SK-N-SH (cell line): ENCODE results near the gene MPV17. TPM values are rescaled to one million over a fixed set of nuclear protein-coding genes. Genes with fewer than 3 reads are reported as not detected.

Experiments used
- CTCF ChIA-PET: fragments of 300-600, 350-600 bp; formaldehyde crosslinking; extraction: SDS; loops from one replicate; lab custom pipeline; 2021; lab: Yijun Ruan, JAX
- POLR2A ChIA-PET: fragments of 350-600 bp; sonication (Branson Sonifier 250); formaldehyde crosslinking; extraction: SDS; loops from one replicate; lab custom pipeline; 2020; ENCODE audit warnings: antibody characterized with exemption, inconsistent platforms; lab: Yijun Ruan, JAX
- DNase-seq: peaks from one replicate; pipeline ENCODE4 v3.0.0; 2012
- H2AFZ ChIP-seq: fragments of 200-600 bp; sonication (generic); 2 replicates; pipeline ENCODE4 v1.8.1; 2016; ENCODE audit warnings: antibody characterized with exemption, mild to moderate bottlenecking, low read depth
- H3F3A ChIP-seq: fragments of 200-600 bp; sonication (generic); replicated peaks from 2 replicates; pipeline ENCODE3; 2016; ENCODE audit warnings: antibody characterized with exemption, mild to moderate bottlenecking; ENCODE audit not compliant: insufficient read depth
- H3K27ac ChIP-seq, 2 experiments: fragments of 200-500 bp in 1 of 2; fragments of 200-600 bp in 1 of 2; sonication (Bioruptor generic) in 1 of 2; sonication (generic), shearing (Covaris generic) in 1 of 2; 2 replicates each; pipeline versions ENCODE4 v1.5.1 to v1.6.1; 2014 to 2016; ENCODE audit warnings: low read depth in 2 of 2, inconsistent platforms in 1 of 2, low read length in 1 of 2, mild to moderate bottlenecking in 1 of 2, mixed read lengths in 1 of 2
- H3K27me3 ChIP-seq: fragments of 200-600 bp; sonication (generic), shearing (Covaris generic); 2 replicates; pipeline ENCODE4 v1.6.1; 2016; ENCODE audit warnings: mixed run types; ENCODE audit not compliant: insufficient read depth
- H3K36me3 ChIP-seq, 2 experiments: fragments of 200-500 bp in 1 of 2; fragments of 200-600 bp in 1 of 2; sonication (Bioruptor generic) in 1 of 2; sonication (generic) in 1 of 2; replicated peaks in 1 of 2; 2 replicates each; pipeline versions ENCODE3 to v1.5.1; 2014 to 2016; ENCODE audit warnings: low read length in 1 of 2, mild to moderate bottlenecking in 1 of 2; ENCODE audit not compliant: insufficient read depth in 2 of 2, control insufficient read depth in 1 of 2
- H3K4me1 ChIP-seq, 2 experiments: fragments of 200-500 bp in 1 of 2; fragments of 200-600 bp in 1 of 2; sonication (Bioruptor generic) in 1 of 2; sonication (generic), shearing (Covaris generic) in 1 of 2; 2 replicates each; pipeline versions ENCODE4 v1.5.1 to v1.6.1; 2014 to 2016; ENCODE audit warnings: low read depth in 1 of 2, low read length in 1 of 2, mixed run types in 1 of 2; ENCODE audit not compliant: insufficient read depth in 2 of 2, control insufficient read depth in 1 of 2
- H3K4me2 ChIP-seq: fragments of 200-600 bp; sonication (generic), shearing (Covaris generic); 2 replicates; pipeline ENCODE4 v1.6.1; 2017; ENCODE audit warnings: mixed run types
- H3K4me3 ChIP-seq, 2 experiments: fragments of 200-500 bp in 1 of 2; fragments of 200-600 bp in 1 of 2; sonication (Bioruptor generic) in 1 of 2; sonication (generic), shearing (Covaris generic) in 1 of 2; 2 replicates each; pipeline versions ENCODE4 v1.5.1 to v1.8.1; 2014 to 2016; ENCODE audit warnings: low read depth in 2 of 2, inconsistent platforms in 1 of 2, low read length in 1 of 2, mild to moderate bottlenecking in 1 of 2, mixed read lengths in 1 of 2, moderate library complexity in 1 of 2
- H3K79me2 ChIP-seq: fragments of 200-600 bp; sonication (generic); 2 replicates; pipeline ENCODE4 v1.8.1; 2017; ENCODE audit warnings: mild to moderate bottlenecking; ENCODE audit not compliant: insufficient read depth
- H3K9ac ChIP-seq: fragments of 200-600 bp; sonication (generic); 2 replicates; pipeline ENCODE4 v1.6.1; 2017; ENCODE audit warnings: mixed run types
- H3K9me2 ChIP-seq: fragments of 200-600 bp; sonication (generic); 2 replicates; pipeline ENCODE4 v1.6.1; 2017; ENCODE audit warnings: mixed run types
- H3K9me3 ChIP-seq: fragments of 200-600 bp; sonication (generic); 2 replicates; pipeline ENCODE4 v1.6.1; 2017; ENCODE audit warnings: mixed run types, mild to moderate bottlenecking, moderate library complexity
- H4K20me1 ChIP-seq: fragments of 200-600 bp; sonication (generic); 2 replicates; pipeline ENCODE4 v1.6.1; 2017; ENCODE audit warnings: mild to moderate bottlenecking, mixed run types; ENCODE audit not compliant: insufficient read depth
- NFIC ChIP-seq: IDR thresholded peaks from 2 replicates; pipeline ENCODE4 v1.4.0; 2012; ENCODE audit warnings: borderline replicate concordance
- NRF1 ChIP-seq: IDR thresholded peaks from 2 replicates; pipeline ENCODE4 v1.6.1; 2012; ENCODE audit warnings: low read depth, mild to moderate bottlenecking, low read length
- RFX5 ChIP-seq: IDR thresholded peaks from 2 replicates; pipeline ENCODE4 v1.6.1; 2012; ENCODE audit warnings: mild to moderate bottlenecking, improper control_type of control experiment, low read length
- SIN3A ChIP-seq: IDR thresholded peaks from 2 replicates; pipeline ENCODE4 v1.6.1; 2012; ENCODE audit warnings: low read depth, mild to moderate bottlenecking, low read length, moderate library complexity, borderline replicate concordance
- SMC3 ChIP-seq: IDR thresholded peaks from 2 replicates; pipeline ENCODE4 v1.6.1; 2012; ENCODE audit warnings: low read depth, low read length, improper control_type of control experiment
- TAF1 ChIP-seq: IDR thresholded peaks from 2 replicates; pipeline ENCODE4 v1.6.1; 2012; ENCODE audit warnings: low read depth, mild to moderate bottlenecking, low read length, moderate library complexity, borderline replicate concordance
- TCF12 ChIP-seq: IDR thresholded peaks from 2 replicates; pipeline ENCODE4 v1.4.0; 2012
- YY1 ChIP-seq: IDR thresholded peaks from 2 replicates; pipeline ENCODE4 v1.4.0; 2012; ENCODE audit warnings: low read depth, mild to moderate bottlenecking
- WGBS: methylation state at CpG from one replicate; pipeline ENCODE4 v1.1.6; 2017; ENCODE audit warnings: low lambda C conversion rate; 5-methylcytosine and 5-hydroxymethylcytosine counted together
- polyA plus RNA-seq, 3 experiments: library from polyadenylated mRNA; depleted of rRNA; stranded (reverse); fragments of >200 nt; gene quantifications; 2 replicates each; pipeline ENCODE4 v1.2.3, GENCODE V29; 2012
- TF ChIP-seq, protein P1 (sequence below): IDR thresholded peaks from 2 replicates; pipeline ENCODE4 v1.6.1; 2012; ENCODE audit warnings: mild to moderate bottlenecking, low read depth, low read length, moderate library complexity
- TF ChIP-seq, protein P2 (sequence below): IDR thresholded peaks from 2 replicates; pipeline ENCODE4 v1.4.0; 2012; ENCODE audit warnings: low read depth, borderline replicate concordance
- TF ChIP-seq, protein P3 (sequence below): IDR thresholded peaks from 2 replicates; pipeline ENCODE4 v1.4.0; 2012; ENCODE audit warnings: low read depth

MPV17 gene
- polyA plus RNA-seq, 1 of the 3 experiments (the other 2 are of a cell fraction) = 255 TPM

DNA sequence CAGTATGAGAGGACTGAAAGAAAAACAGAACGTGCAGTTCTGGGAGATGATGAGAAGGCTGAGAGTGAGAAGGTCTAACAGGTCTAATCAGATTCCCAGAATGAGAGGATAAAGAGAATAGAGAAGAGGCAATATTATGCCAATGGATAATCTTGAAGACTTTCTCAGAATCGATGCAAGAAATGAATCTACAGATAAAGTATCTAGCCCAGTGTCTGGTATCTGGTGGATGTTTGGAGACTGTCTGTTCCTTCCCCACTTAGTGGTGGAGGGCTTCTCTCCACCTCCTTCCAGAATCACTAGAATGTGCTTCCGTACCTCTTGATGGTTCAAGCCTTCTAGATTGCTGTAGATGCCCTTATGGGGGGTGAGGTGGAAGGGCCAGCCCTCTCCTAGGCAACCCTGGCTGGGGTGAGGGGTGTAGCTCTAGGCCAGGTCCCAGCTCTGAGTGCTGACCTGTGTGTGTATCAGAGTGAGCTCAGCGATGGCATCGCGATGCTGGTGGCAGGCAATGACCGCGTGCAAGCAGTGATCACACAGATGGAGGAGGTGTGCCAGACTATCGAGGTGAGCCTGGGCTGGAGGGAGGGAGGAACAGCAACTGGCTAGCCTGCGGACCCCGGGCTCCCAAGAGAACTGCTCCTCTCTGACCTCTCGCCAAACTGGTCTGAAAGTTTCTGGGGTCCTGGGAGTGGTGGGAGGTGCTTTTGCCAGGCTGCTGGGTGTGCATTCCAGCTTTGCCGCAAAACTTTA, 18.2 kb downstream of the MPV17 start:
- Histone ChIP-seq H3K27ac (no peak overlapping the region), H3K4me1 (peaks cover 0 to 18% of the 10 kb centered on the region in 2 experiments; a peak in 1 of 4 replicates), H3K9ac (no peak overlapping the region), H3K36me3 (no peaks in the 10 kb centered on the region), H3K4me3 (no peak overlapping the region), H3K27me3 (peaks cover 15% of the 10 kb centered on the region; the same call in 1 of the 2 replicates), H2AFZ (no peak overlapping the region), H3F3A (peaks cover 4% of the 10 kb centered on the region), H3K4me2 (no peak overlapping the region)
- CTCF ChIA-PET = interaction anchor here (0.6 to 18.7 kb wide), 20 partner anchors 9 to 362 kb away, joined by 3 to 284 read pairs (median 13); partner anchors contain the start of genes ABHD1, EIF2B4, SLC30A3 and TRIM54
- DNase-seq = no peak
- 74% methylated on average over 13 of the region's 13 CpGs for WGBS
- TF ChIP-seq, protein P1, sequence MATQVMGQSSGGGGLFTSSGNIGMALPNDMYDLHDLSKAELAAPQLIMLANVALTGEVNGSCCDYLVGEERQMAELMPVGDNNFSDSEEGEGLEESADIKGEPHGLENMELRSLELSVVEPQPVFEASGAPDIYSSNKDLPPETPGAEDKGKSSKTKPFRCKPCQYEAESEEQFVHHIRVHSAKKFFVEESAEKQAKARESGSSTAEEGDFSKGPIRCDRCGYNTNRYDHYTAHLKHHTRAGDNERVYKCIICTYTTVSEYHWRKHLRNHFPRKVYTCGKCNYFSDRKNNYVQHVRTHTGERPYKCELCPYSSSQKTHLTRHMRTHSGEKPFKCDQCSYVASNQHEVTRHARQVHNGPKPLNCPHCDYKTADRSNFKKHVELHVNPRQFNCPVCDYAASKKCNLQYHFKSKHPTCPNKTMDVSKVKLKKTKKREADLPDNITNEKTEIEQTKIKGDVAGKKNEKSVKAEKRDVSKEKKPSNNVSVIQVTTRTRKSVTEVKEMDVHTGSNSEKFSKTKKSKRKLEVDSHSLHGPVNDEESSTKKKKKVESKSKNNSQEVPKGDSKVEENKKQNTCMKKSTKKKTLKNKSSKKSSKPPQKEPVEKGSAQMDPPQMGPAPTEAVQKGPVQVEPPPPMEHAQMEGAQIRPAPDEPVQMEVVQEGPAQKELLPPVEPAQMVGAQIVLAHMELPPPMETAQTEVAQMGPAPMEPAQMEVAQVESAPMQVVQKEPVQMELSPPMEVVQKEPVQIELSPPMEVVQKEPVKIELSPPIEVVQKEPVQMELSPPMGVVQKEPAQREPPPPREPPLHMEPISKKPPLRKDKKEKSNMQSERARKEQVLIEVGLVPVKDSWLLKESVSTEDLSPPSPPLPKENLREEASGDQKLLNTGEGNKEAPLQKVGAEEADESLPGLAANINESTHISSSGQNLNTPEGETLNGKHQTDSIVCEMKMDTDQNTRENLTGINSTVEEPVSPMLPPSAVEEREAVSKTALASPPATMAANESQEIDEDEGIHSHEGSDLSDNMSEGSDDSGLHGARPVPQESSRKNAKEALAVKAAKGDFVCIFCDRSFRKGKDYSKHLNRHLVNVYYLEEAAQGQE = no peak
- TF ChIP-seq RFX5 (no peak), SMC3 (no peak), NFIC (no peak), TAF1 (no peak), NRF1 (no peak), TCF12 (no peak), YY1 (no peak), SIN3A (no peak)
- TF ChIP-seq, protein P2, sequence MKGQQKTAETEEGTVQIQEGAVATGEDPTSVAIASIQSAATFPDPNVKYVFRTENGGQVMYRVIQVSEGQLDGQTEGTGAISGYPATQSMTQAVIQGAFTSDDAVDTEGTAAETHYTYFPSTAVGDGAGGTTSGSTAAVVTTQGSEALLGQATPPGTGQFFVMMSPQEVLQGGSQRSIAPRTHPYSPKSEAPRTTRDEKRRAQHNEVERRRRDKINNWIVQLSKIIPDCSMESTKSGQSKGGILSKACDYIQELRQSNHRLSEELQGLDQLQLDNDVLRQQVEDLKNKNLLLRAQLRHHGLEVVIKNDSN = no peak
- TF ChIP-seq, protein P3, sequence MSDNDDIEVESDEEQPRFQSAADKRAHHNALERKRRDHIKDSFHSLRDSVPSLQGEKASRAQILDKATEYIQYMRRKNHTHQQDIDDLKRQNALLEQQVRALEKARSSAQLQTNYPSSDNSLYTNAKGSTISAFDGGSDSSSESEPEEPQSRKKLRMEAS = no peak
- TF ChIP-seq, all 33 proteins: peak for 0
- Histone ChIP-seq H3K9me3 (no peaks in the 10 kb centered on the region), H3K9me2 (no peaks in the 10 kb centered on the region), H3K79me2 (no peaks in the 10 kb centered on the region), H4K20me1 (peaks cover 10% of the 10 kb centered on the region; the same call in 1 of the 2 replicates)
- POLR2A ChIA-PET = interaction anchor here (1.7 kb wide), 1 partner anchor 18 kb away, joined by 4 read pairs; the partner anchor contains the start of gene MPV17
